Measurements from ENCODE around the gene SH3PXD2A. TPM values are rescaled to one million over a fixed set of nuclear protein-coding genes. Genes with fewer than 3 reads are reported as not detected.

SH3PXD2A gene
- total RNA-seq, 2 experiments from 2014 or later = 8.6 TPM

- ChIA-PET CTCF (interaction anchor here (1.1 to 1.5 kb wide), 3 partner anchors 17 to 69 kb away, joined by 3 to 4 read pairs (median 3); no protein-coding TSS in a partner anchor), POLR2A (no interaction called here)
Measured at GRCh38 chr10:103781329-103782061, 73.9 kb downstream of the SH3PXD2A start.

GRCh38 chr10:103780242-103781149 lies 74.9 kb downstream of the SH3PXD2A start:
- CTCF ChIA-PET = interaction anchor here (1.1 kb wide), 1 partner anchor 23 kb away, joined by 3 read pairs; no protein-coding TSS in a partner anchor
- POLR2A ChIA-PET = no interaction called here

- CTCF ChIA-PET = interaction anchor here (1.0 kb wide), 1 partner anchor 66 kb away, joined by 3 read pairs; no protein-coding TSS in a partner anchor
- POLR2A ChIA-PET = no interaction called here
Measured at GRCh38 chr10:103778358-103779139, 76.8 kb downstream of the SH3PXD2A start.

GRCh38 chr10:103776878-103777591 lies 78.3 kb downstream of the SH3PXD2A start:
- CTCF ChIA-PET = no interaction called here
- POLR2A ChIA-PET = no interaction called here

- ChIA-PET POLR2A (no interaction called here), CTCF (interaction anchor here (0.6 to 1.1 kb wide), 2 partner anchors 46 to 56 kb away, joined by 3 read pairs; no protein-coding TSS in a partner anchor)
Measured at GRCh38 chr10:103775776-103776175, 79.6 kb downstream of the SH3PXD2A start.

- ChIA-PET POLR2A (interaction anchor here (1.4 kb wide), 1 partner anchor 15 kb away, joined by 4 read pairs; no protein-coding TSS in a partner anchor), CTCF (interaction anchor here (0.7 to 1.4 kb wide), 4 partner anchors 19 to 113 kb away, joined by 3 to 6 read pairs (median 3); no protein-coding TSS in a partner anchor)
Measured at GRCh38 chr10:103772846-103773245, 82.5 kb downstream of the SH3PXD2A start.

- ChIA-PET CTCF (interaction anchor here (0.7 to 1.4 kb wide), 4 partner anchors 19 to 113 kb away, joined by 3 read pairs; no protein-coding TSS in a partner anchor), POLR2A (interaction anchor here (1.4 kb wide), 1 partner anchor 14 kb away, joined by 4 read pairs; no protein-coding TSS in a partner anchor)
Measured at GRCh38 chr10:103772096-103772845, 83.1 kb downstream of the SH3PXD2A start.

- POLR2A ChIA-PET = interaction anchor here (0.6 kb wide), 1 partner anchor 143 kb away, joined by 3 read pairs; no protein-coding TSS in a partner anchor
Measured at GRCh38 chr10:103770139-103770538, 85.2 kb downstream of the SH3PXD2A start.

GRCh38 chr10:103769176-103769575 lies 86.2 kb downstream of the SH3PXD2A start:
- ChIA-PET CTCF (interaction anchor here (0.8 kb wide), 1 partner anchor 10 kb away, joined by 3 read pairs; no protein-coding TSS in a partner anchor), POLR2A (no interaction called here)

More at GRCh38 chr10:103770139-103770538, 85.2 kb downstream of the SH3PXD2A start:
- CTCF ChIA-PET = interaction anchor here (0.6 kb wide), 1 partner anchor 8 kb away, joined by 3 read pairs; no protein-coding TSS in a partner anchor

GRCh38 chr10:103768345-103768744 lies 87.0 kb downstream of the SH3PXD2A start:
- ChIA-PET POLR2A (no interaction called here), CTCF (no interaction called here)

GRCh38 chr10:103767756-103768155 lies 87.6 kb downstream of the SH3PXD2A start:
- CTCF ChIA-PET = no interaction called here
- POLR2A ChIA-PET = no interaction called here

GRCh38 chr10:103766751-103767505 lies 88.4 kb downstream of the SH3PXD2A start:
- CTCF ChIA-PET = no interaction called here
- POLR2A ChIA-PET = no interaction called here

- ChIA-PET POLR2A (interaction anchor here (0.6 kb wide), 1 partner anchor 442 kb away, joined by 4 read pairs; no protein-coding TSS in a partner anchor), CTCF (no interaction called here)
Measured at GRCh38 chr10:103765981-103766380, 89.4 kb downstream of the SH3PXD2A start.

- ChIA-PET POLR2A (interaction anchor here (0.6 kb wide), 1 partner anchor 441 kb away, joined by 4 read pairs; no protein-coding TSS in a partner anchor), CTCF (interaction anchor here (0.7 to 3.2 kb wide), 4 partner anchors 11 to 125 kb away, joined by 3 to 18 read pairs (median 3); no protein-coding TSS in a partner anchor)
Measured at GRCh38 chr10:103765168-103765567, 90.2 kb downstream of the SH3PXD2A start.

- ChIA-PET CTCF (interaction anchor here (0.7 to 3.2 kb wide), 6 partner anchors 10 to 126 kb away, joined by 3 to 18 read pairs (median 3); no protein-coding TSS in a partner anchor), POLR2A (no interaction called here)
Measured at GRCh38 chr10:103764296-103765088, 90.9 kb downstream of the SH3PXD2A start.
